CD14-positive monocyte (primary cell): Measurements from ENCODE around the gene BRAF. TPM values are rescaled to one million over a fixed set of nuclear protein-coding genes. Genes with fewer than 3 reads are reported as not detected.
A peak's percentile ranks its signal among the peaks of the same experiment; 100 is the strongest.

ENCODE experiments used
- DNase-seq, 3 donors: peaks; one replicate each; pipeline ENCODE4 v3.0.0-alpha.2; 2011 to 2022
- H2AFZ ChIP-seq: 2 replicates; pipeline ENCODE4 v1.6.0; 2012; ENCODE audit warnings: mild to moderate bottlenecking, low read depth, low read length, inconsistent platforms; ENCODE audit not compliant: insufficient read depth, poor library complexity, severe bottlenecking
- H3K27ac ChIP-seq, 2 donors: 1 replicate in 1 of 2; 2 replicates in 1 of 2; pipeline ENCODE4 v1.5.1; 2012 to 2013; ENCODE audit warnings: low read length in 2 of 2, control low read depth in 1 of 2, inconsistent platforms in 1 of 2, low read depth in 1 of 2, mild to moderate bottlenecking in 1 of 2
- H3K27me3 ChIP-seq, 2 donors: one replicate each; pipeline versions ENCODE4 v1.6.0 to v1.6.1; 2011 to 2013; ENCODE audit warnings: low read length in 2 of 2; ENCODE audit not compliant: control insufficient read depth in 2 of 2, insufficient read depth in 2 of 2
- H3K36me3 ChIP-seq, 2 donors: replicated peaks in 1 of 2; 1 replicate in 1 of 2; 2 replicates in 1 of 2; pipeline versions ENCODE4 v1.5.1 to v1.6.1; 2012 to 2013; ENCODE audit warnings: low read length in 2 of 2, control low read depth in 1 of 2, inconsistent platforms in 1 of 2, mild to moderate bottlenecking in 1 of 2; ENCODE audit not compliant: insufficient read depth in 2 of 2, control insufficient read depth in 1 of 2
- H3K4me1 ChIP-seq, 2 donors: 1 replicate in 1 of 2; 2 replicates in 1 of 2; pipeline versions ENCODE4 v1.5.1 to v1.6.1; 2012 to 2013; ENCODE audit warnings: low read length in 2 of 2, control low read depth in 1 of 2, inconsistent platforms in 1 of 2, mild to moderate bottlenecking in 1 of 2, moderate library complexity in 1 of 2; ENCODE audit not compliant: insufficient read depth in 2 of 2, control insufficient read depth in 1 of 2
- H3K4me2 ChIP-seq: replicated peaks from 2 replicates; pipeline ENCODE3; 2012; ENCODE audit warnings: low read length, moderate library complexity, mild to moderate bottlenecking; ENCODE audit not compliant: poor library complexity, severe bottlenecking; ENCODE audit errors: extremely low read depth
- H3K4me3 ChIP-seq, 3 experiments: fragments of 200-600 bp in 1 of 3; sonication (generic) in 1 of 3; replicated peaks in 1 of 3; 1 replicate in 2 of 3; 2 replicates in 1 of 3; pipeline ENCODE4 v1.5.1; 2011 to 2013; ENCODE audit warnings: low read length in 3 of 3, mild to moderate bottlenecking in 3 of 3, control low read depth in 2 of 3, low read depth in 2 of 3, inconsistent platforms in 1 of 3, moderate library complexity in 1 of 3
- H3K79me2 ChIP-seq: 2 replicates; pipeline ENCODE4 v1.6.0; 2012; ENCODE audit warnings: mild to moderate bottlenecking, control low read depth, inconsistent platforms, low read length, moderate library complexity; ENCODE audit not compliant: insufficient read depth
- H3K9ac ChIP-seq: 2 replicates; pipeline ENCODE4 v1.6.0; 2017; ENCODE audit warnings: low read length, mild to moderate bottlenecking; ENCODE audit not compliant: insufficient read depth, poor library complexity, severe bottlenecking
- H3K9me3 ChIP-seq, 2 donors: replicated peaks in 1 of 2; 1 replicate in 1 of 2; 2 replicates in 1 of 2; pipeline versions ENCODE4 v1.5.1 to v1.6.1; 2012 to 2013; ENCODE audit warnings: low read length in 2 of 2, control low read depth in 1 of 2; ENCODE audit not compliant: control insufficient read depth in 1 of 2, insufficient read depth in 1 of 2
- H4K20me1 ChIP-seq: 2 replicates; pipeline ENCODE4 v1.6.0; 2012; ENCODE audit warnings: mild to moderate bottlenecking, low read length, control low read depth, moderate library complexity; ENCODE audit not compliant: insufficient read depth
- H3K27ac Mint-ChIP-seq, 7 donors: one replicate each; pipeline ENCODE4 v1.8.0; 2020; ENCODE audit warnings: mild to moderate bottlenecking in 7 of 7, mixed read lengths in 7 of 7, moderate library complexity in 6 of 7, inconsistent platforms in 2 of 7
- H3K27me3 Mint-ChIP-seq, 3 donors: one replicate each; pipeline ENCODE4 v1.8.0; 2021 to 2022; ENCODE audit warnings: low read depth in 3 of 3, mild to moderate bottlenecking in 3 of 3, mixed read lengths in 3 of 3, moderate library complexity in 3 of 3, inconsistent platforms in 1 of 3
- H3K36me3 Mint-ChIP-seq, 2 donors: one replicate each; pipeline ENCODE4 v1.8.0; 2020; ENCODE audit warnings: mixed read lengths in 2 of 2, inconsistent platforms in 1 of 2, mild to moderate bottlenecking in 1 of 2
- H3K4me1 Mint-ChIP-seq: one replicate; pipeline ENCODE4 v1.8.0; 2020; ENCODE audit warnings: mild to moderate bottlenecking, mixed read lengths
- H3K4me3 Mint-ChIP-seq, 2 donors: one replicate each; pipeline ENCODE4 v1.8.0; 2020; ENCODE audit warnings: mild to moderate bottlenecking in 2 of 2, mixed read lengths in 2 of 2, moderate library complexity in 1 of 2
- H3K9me3 Mint-ChIP-seq, 7 donors: one replicate each; pipeline ENCODE4 v1.8.0; 2020 to 2022; ENCODE audit warnings: mixed read lengths in 7 of 7, mild to moderate bottlenecking in 6 of 7, moderate library complexity in 6 of 7, inconsistent platforms in 2 of 7
- CTCF ChIP-seq: fragments of 200-600 bp; IDR thresholded peaks from one replicate; pipeline ENCODE4 v1.8.0; 2022; ENCODE audit warnings: antibody characterized with exemption, mild to moderate bottlenecking
- WGBS: methylation state at CpG from one replicate; pipeline ENCODE4 v1.1.5; 2013; ENCODE audit warnings: missing lambda C conversion rate; ENCODE audit not compliant: insufficient coverage; 5-methylcytosine and 5-hydroxymethylcytosine counted together
- intact Hi-C, 2 donors: fragments of 100-400 bp; cut with micrococcal nuclease; formaldehyde crosslinking; loops; one replicate each; pipeline versions ENCODE4 v1.15.0 to v1.15.1; 2023
- polyA plus RNA-seq, 3 donors: library from polyadenylated mRNA; depleted of rRNA in 1 of 3; unstranded in 2 of 3; stranded (reverse) in 1 of 3; fragments of 300-500 nt in 2 of 3; fragments of >200 nt in 1 of 3; fragmentation: Illumina TruSeq in 2 of 3; gene quantifications; 1 replicate in 2 of 3; 2 replicates in 1 of 3; pipeline ENCODE4 v1.2.3, GENCODE V29; 2012 to 2021

The BRAF gene
- polyA plus RNA-seq, 3 donors: 3.8 to 10.0 (median 5.6) TPM

- no peaks in the 10 kb centered on the region for H3K9me3 Mint-ChIP-seq
- peaks cover 8% of the 10 kb centered on the region for H3K4me1 Mint-ChIP-seq
- H3K9me3 ChIP-seq: no peaks in the 10 kb centered on the region
- H3K27ac ChIP-seq: no peak overlapping the region
- no peaks in the 10 kb centered on the region for H3K27me3 ChIP-seq
- no peak overlapping the region for H2AFZ ChIP-seq
- no peak overlapping the region for H3K4me3 Mint-ChIP-seq
- no peak overlapping the region for H3K4me2 ChIP-seq
- intact Hi-C loops: loop anchor here in 1 of 2 donors (10.0 kb wide), 1 partner anchor 233 kb away; the partner anchor contains the start of gene BRAF
- H3K27me3 Mint-ChIP-seq: peaks cover 0 to 1% (median 1%) of the 10 kb centered on the region in 3 donors
- peaks cover 50 to 64% of the 10 kb centered on the region in 2 donors for H3K36me3 Mint-ChIP-seq
- TF ChIP-seq CTCF: no peak
- H4K20me1 ChIP-seq: no peaks in the 10 kb centered on the region
- H3K79me2 ChIP-seq: no peaks in the 10 kb centered on the region
- peaks cover 5 to 7% of the 10 kb centered on the region in 2 donors for H3K4me1 ChIP-seq
- no peak overlapping the region for H3K9ac ChIP-seq
- no peak for DNase-seq
- 97% methylated on average over 8 of the region's 12 CpGs for WGBS
- H3K4me3 ChIP-seq: no peak overlapping the region
- H3K36me3 ChIP-seq: peaks cover 31 to 65% of the 10 kb centered on the region in 2 donors
- peak overlapping the region in 2 of 7 donors; percentile 1 to 7 for H3K27ac Mint-ChIP-seq
These were observed 233.2 kb downstream of the BRAF start for GRCh38 chr7:140691376-140692045.

DNA sequence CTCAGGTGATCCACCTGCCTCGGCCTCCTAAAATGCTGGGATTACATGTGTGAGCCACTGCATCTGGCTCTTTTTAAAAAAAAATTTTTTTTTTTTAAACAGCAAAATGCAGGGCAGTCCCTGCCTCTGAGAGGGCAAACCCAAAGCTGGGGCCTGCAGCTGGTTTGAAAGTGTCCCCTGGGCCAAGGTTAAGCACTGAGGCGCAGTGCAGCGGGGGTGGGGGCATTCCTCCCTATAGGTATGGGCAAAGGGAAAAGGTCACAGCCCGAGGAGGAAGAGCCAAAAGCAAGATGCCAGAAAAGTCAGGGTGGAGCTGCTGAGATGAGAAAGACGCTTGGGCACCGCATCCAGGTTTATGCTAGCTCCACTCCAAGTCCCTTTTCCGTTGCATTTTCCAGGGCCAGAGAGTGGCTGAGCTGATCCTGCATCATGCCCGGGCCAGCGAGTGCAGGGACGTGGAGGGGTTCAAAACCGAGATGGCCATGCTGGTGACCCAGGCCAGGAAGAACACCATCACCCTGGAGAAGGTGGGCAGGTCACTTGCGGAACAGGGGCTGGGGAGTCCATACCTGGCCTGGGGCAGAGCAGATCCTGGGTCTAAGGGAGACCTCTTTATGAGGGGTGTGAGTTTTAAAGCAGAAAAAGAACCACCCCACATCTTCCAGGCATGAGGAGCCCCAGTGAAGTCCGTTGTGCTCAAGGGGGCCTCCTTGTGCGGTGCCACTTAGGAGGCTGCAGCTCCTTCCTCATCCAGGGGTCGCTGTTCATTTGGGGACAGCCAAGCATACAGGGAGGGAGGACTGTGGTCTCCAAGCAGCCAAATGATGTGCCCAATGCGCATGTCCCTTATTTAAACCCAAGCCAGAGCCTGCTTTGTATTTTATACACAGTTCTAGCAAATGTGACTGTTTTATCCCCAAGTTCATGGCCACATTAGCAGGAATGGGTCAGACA is 235.3 kb downstream of the BRAF start:
- TF ChIP-seq CTCF: no peak
- Mint-ChIP-seq H3K27ac (peak overlapping the region in 1 of 7 donors; percentile 46), H3K36me3 (peaks cover 58 to 78% of the 10 kb centered on the region in 2 donors), H3K27me3 (no peaks in the 10 kb centered on the region), H3K4me1 (no peaks in the 10 kb centered on the region), H3K4me3 (no peak overlapping the region), H3K9me3 (no peaks in the 10 kb centered on the region)
- H4K20me1 ChIP-seq: no peaks in the 10 kb centered on the region
- H3K27me3 ChIP-seq: no peaks in the 10 kb centered on the region
- H3K36me3 ChIP-seq: peaks cover 38 to 71% of the 10 kb centered on the region in 2 donors
- no peaks in the 10 kb centered on the region for H3K79me2 ChIP-seq
- WGBS: 95% methylated on average over 12 of the region's 16 CpGs
- no peak overlapping the region for H3K27ac ChIP-seq
- no peaks in the 10 kb centered on the region for H3K9me3 ChIP-seq
- no peak for DNase-seq
- H2AFZ ChIP-seq: no peak overlapping the region
- no peak overlapping the region for H3K9ac ChIP-seq
- intact Hi-C loops: loop anchor here in 1 of 2 donors (10.0 kb wide), 1 partner anchor 235 kb away; the partner anchor contains the start of gene BRAF
- no peak overlapping the region for H3K4me2 ChIP-seq
- no peaks in the 10 kb centered on the region for H3K4me1 ChIP-seq
- no peak overlapping the region for H3K4me3 ChIP-seq
